Activated CD8-positive, alpha-beta memory T cell treated with anti-CD3 and anti-CD28 coated beads, Interleukin-2, amount 10 ng/mL, durations not matched to agents 7 days and 5 days (primary cell): Measurements from ENCODE around the gene UNC13B. TPM values are rescaled to one million over a fixed set of nuclear protein-coding genes. Genes with fewer than 3 reads are reported as not detected.
A peak's percentile ranks its signal among the peaks of the same experiment; 100 is the strongest.
"Not testable (repeated sequence)": the region's sequence is repeated elsewhere in the genome, so short reads cannot be mapped to it uniquely, and the experiment has no call there.

Experiments
- ATAC-seq: fragments of 150-1000 bp; cut with Tn5 transposase; one replicate; pipeline ENCODE4 v1.10.0; 2021; ENCODE audit warnings: moderate library complexity
- CTCF ChIA-PET: fragments of 350-600 bp; sonication (Branson Sonifier 250); formaldehyde crosslinking; loops from one replicate; lab custom pipeline; 2021; ENCODE audit warnings: antibody characterized with exemption; lab: Charles Lee
- DNase-seq: peaks from one replicate; pipeline ENCODE4 v3.0.0-alpha.2; 2020
- H3K27ac Mint-ChIP-seq: one replicate; pipeline ENCODE4 v1.8.0; 2021; ENCODE audit warnings: mild to moderate bottlenecking, mixed read lengths
- H3K27me3 Mint-ChIP-seq: one replicate; pipeline ENCODE4 v1.8.0; 2021; ENCODE audit warnings: mixed read lengths
- H3K36me3 Mint-ChIP-seq: one replicate; pipeline ENCODE4 v1.8.0; 2021; ENCODE audit warnings: mild to moderate bottlenecking, mixed read lengths
- H3K4me1 Mint-ChIP-seq: one replicate; pipeline ENCODE4 v1.8.0; 2021; ENCODE audit warnings: mixed read lengths
- H3K4me3 Mint-ChIP-seq: one replicate; pipeline ENCODE4 v1.8.0; 2021; ENCODE audit warnings: mild to moderate bottlenecking, moderate library complexity, mixed read lengths
- H3K9me3 Mint-ChIP-seq: one replicate; pipeline ENCODE4 v1.8.0; 2022; ENCODE audit warnings: low read depth, mixed read lengths
- total RNA-seq, 2 experiments: library from RNA; stranded (reverse); gene quantifications; one replicate each; pipeline ENCODE4 v1.2.3, GENCODE V29; 2021

The UNC13B gene
- total RNA-seq, 2 experiments from 2014 or later: 0.94 to 1.2 TPM

GRCh38 chr9:35406183-35406959 is 244.6 kb downstream of the UNC13B start:
- ATAC-seq (no peak), DNase-seq (peak; percentile 45)
- Mint-ChIP-seq H3K9me3 (no peaks in the 10 kb centered on the region), H3K4me1 (no peaks in the 10 kb centered on the region), H3K27me3 (peaks cover 24% of the 10 kb centered on the region), H3K36me3 (no peaks in the 10 kb centered on the region), H3K27ac (no peak overlapping the region), H3K4me3 (no peak overlapping the region)
- CTCF ChIA-PET: no interaction called here

GRCh38 chr9:35407846-35408245 is 246.0 kb downstream of the UNC13B start:
- CTCF ChIA-PET: no interaction called here
- DNase-seq (no peak), ATAC-seq (no peak)
- H3K4me3 Mint-ChIP-seq: no peak overlapping the region
- H3K27me3 Mint-ChIP-seq: peaks cover 27% of the 10 kb centered on the region
- no peaks in the 10 kb centered on the region for H3K9me3 Mint-ChIP-seq
- no peaks in the 10 kb centered on the region for H3K36me3 Mint-ChIP-seq
- no peaks in the 10 kb centered on the region for H3K4me1 Mint-ChIP-seq
- H3K27ac Mint-ChIP-seq: no peak overlapping the region

- ATAC-seq, H3K4me1 Mint-ChIP-seq, H3K27ac Mint-ChIP-seq, H3K36me3 Mint-ChIP-seq, H3K9me3 Mint-ChIP-seq, DNase-seq, H3K4me3 Mint-ChIP-seq, CTCF ChIA-PET: not testable (repeated sequence)
- peaks cover 30% of the 10 kb centered on the region for H3K27me3 Mint-ChIP-seq
Measured at GRCh38 chr9:35409434-35409833, 247.6 kb downstream of the UNC13B start.

GRCh38 chr9:35414889-35415288 is 253.1 kb downstream of the UNC13B start:
- Mint-ChIP-seq H3K9me3 (no peaks in the 10 kb centered on the region), H3K4me3 (no peak overlapping the region), H3K27me3 (peaks cover 20% of the 10 kb centered on the region), H3K36me3 (no peaks in the 10 kb centered on the region), H3K27ac (no peak overlapping the region), H3K4me1 (no peaks in the 10 kb centered on the region)
- DNase-seq (no peak), ATAC-seq (no peak)
- CTCF ChIA-PET: no interaction called here

GRCh38 chr9:35415402-35416097 is 253.7 kb downstream of the UNC13B start:
- no peak for ATAC-seq
- CTCF ChIA-PET: interaction anchor here (1.1 kb wide), 1 partner anchor 299 kb away, joined by 4 read pairs; no protein-coding TSS in a partner anchor

GRCh38 chr9:35416098-35416427 is 254.3 kb downstream of the UNC13B start:
- Mint-ChIP-seq H3K4me1 (no peaks in the 10 kb centered on the region), H3K4me3 (no peak overlapping the region), H3K9me3 (no peaks in the 10 kb centered on the region), H3K36me3 (no peaks in the 10 kb centered on the region), H3K27me3 (peaks cover 29% of the 10 kb centered on the region), H3K27ac (no peak overlapping the region)
- ATAC-seq: no peak
- DNase-seq: no peak
- CTCF ChIA-PET: interaction anchor here (1.1 kb wide), 1 partner anchor 299 kb away, joined by 4 read pairs; no protein-coding TSS in a partner anchor

More at GRCh38 chr9:35415402-35416097, 253.7 kb downstream of the UNC13B start:
- Mint-ChIP-seq H3K27ac (no peak overlapping the region), H3K9me3 (no peaks in the 10 kb centered on the region), H3K36me3 (no peaks in the 10 kb centered on the region), H3K4me3 (no peak overlapping the region), H3K27me3 (peaks cover 25% of the 10 kb centered on the region), H3K4me1 (no peaks in the 10 kb centered on the region)
- no peak for DNase-seq

GRCh38 chr9:35422346-35422745 is 260.5 kb downstream of the UNC13B start:
- no peak overlapping the region for H3K27ac Mint-ChIP-seq

GRCh38 chr9:35422753-35423152 is 260.9 kb downstream of the UNC13B start:
- Mint-ChIP-seq H3K27me3 (peaks cover 60% of the 10 kb centered on the region), H3K4me3 (no peak overlapping the region), H3K4me1 (no peaks in the 10 kb centered on the region), H3K9me3 (no peaks in the 10 kb centered on the region), H3K36me3 (no peaks in the 10 kb centered on the region), H3K27ac (no peak overlapping the region)
- CTCF ChIA-PET: no interaction called here
- ATAC-seq: no peak
- DNase-seq: no peak

More at GRCh38 chr9:35422346-35422745, 260.5 kb downstream of the UNC13B start:
- no peak for DNase-seq
- H3K36me3 Mint-ChIP-seq: no peaks in the 10 kb centered on the region
- no peaks in the 10 kb centered on the region for H3K4me1 Mint-ChIP-seq
- H3K9me3 Mint-ChIP-seq: no peaks in the 10 kb centered on the region
- H3K27me3 Mint-ChIP-seq: peaks cover 58% of the 10 kb centered on the region
- no peak overlapping the region for H3K4me3 Mint-ChIP-seq
- no peak for ATAC-seq
- CTCF ChIA-PET: no interaction called here

- H3K4me3 Mint-ChIP-seq: no peak overlapping the region
- no peak overlapping the region for H3K27ac Mint-ChIP-seq
- H3K27me3 Mint-ChIP-seq: peaks cover 60% of the 10 kb centered on the region
- DNase-seq (no peak), ATAC-seq (no peak)
- no peaks in the 10 kb centered on the region for H3K36me3 Mint-ChIP-seq
- no peaks in the 10 kb centered on the region for H3K9me3 Mint-ChIP-seq
- CTCF ChIA-PET: no interaction called here
- no peaks in the 10 kb centered on the region for H3K4me1 Mint-ChIP-seq
Measured at GRCh38 chr9:35423499-35423898, 261.7 kb downstream of the UNC13B start.

GRCh38 chr9:35424356-35425352 is 262.8 kb downstream of the UNC13B start:
- H3K27me3 Mint-ChIP-seq: peaks cover 69% of the 10 kb centered on the region
- no peaks in the 10 kb centered on the region for H3K36me3 Mint-ChIP-seq
- CTCF ChIA-PET: no interaction called here
- DNase-seq: no peak
- ATAC-seq: no peak
- no peaks in the 10 kb centered on the region for H3K4me1 Mint-ChIP-seq
- H3K27ac Mint-ChIP-seq: no peak overlapping the region
- H3K9me3 Mint-ChIP-seq: no peaks in the 10 kb centered on the region
- H3K4me3 Mint-ChIP-seq: no peak overlapping the region

GRCh38 chr9:35426627-35427026 is 264.8 kb downstream of the UNC13B start:
- CTCF ChIA-PET: no interaction called here
- Mint-ChIP-seq H3K9me3 (no peaks in the 10 kb centered on the region), H3K4me1 (no peaks in the 10 kb centered on the region), H3K27me3 (peaks cover 68% of the 10 kb centered on the region), H3K36me3 (no peaks in the 10 kb centered on the region), H3K27ac (no peak overlapping the region), H3K4me3 (no peak overlapping the region)
- DNase-seq (no peak), ATAC-seq (no peak)

- Mint-ChIP-seq H3K4me1 (no peaks in the 10 kb centered on the region), H3K9me3 (no peaks in the 10 kb centered on the region), H3K27me3 (peaks cover 65% of the 10 kb centered on the region), H3K36me3 (no peaks in the 10 kb centered on the region), H3K27ac (no peak overlapping the region), H3K4me3 (no peak overlapping the region)
- DNase-seq (no peak), ATAC-seq (no peak)
- CTCF ChIA-PET: no interaction called here
Measured at GRCh38 chr9:35431467-35431866, 269.7 kb downstream of the UNC13B start.

GRCh38 chr9:35432076-35432475 is 270.3 kb downstream of the UNC13B start:
- DNase-seq (no peak), ATAC-seq (no peak)
- H3K36me3 Mint-ChIP-seq: no peaks in the 10 kb centered on the region
- no peaks in the 10 kb centered on the region for H3K9me3 Mint-ChIP-seq
- no peaks in the 10 kb centered on the region for H3K4me1 Mint-ChIP-seq
- no peak overlapping the region for H3K27ac Mint-ChIP-seq
- peaks cover 65% of the 10 kb centered on the region for H3K27me3 Mint-ChIP-seq
- no peak overlapping the region for H3K4me3 Mint-ChIP-seq
- CTCF ChIA-PET: no interaction called here
